ENCODE measurements around the gene PFKFB3.

The PFKFB3 gene

GRCh38 chr10:6214612-6215011, 11.9 kb downstream of the PFKFB3 start:
- Histone ChIP-seq H3K9me3 (ENCODE audit: control insufficient read depth, low read length) (no peaks in the 10 kb centered on the region), H3K27me3 (ENCODE audit: control insufficient read depth, insufficient read depth, low read length) (no peaks in the 10 kb centered on the region), H3K36me3 (ENCODE audit: control insufficient read depth, insufficient read depth, low read length) (no peaks in the 10 kb centered on the region), H3K79me2 (peaks cover 6% of the 10 kb centered on the region), H3K4me3 (ENCODE audit: low read depth, low read length) (no peak overlapping the region), H3K4me2 (ENCODE audit: low read length) (no peak overlapping the region), H2AFZ (no peak overlapping the region), H3K27ac (no peak overlapping the region), H3K9ac (no peak overlapping the region), H3K4me1 (no peaks in the 10 kb centered on the region)
- no peak for TF ChIP-seq CTCF (IDR thresholded peaks at IDR 0.05)

GRCh38 chr10:6215241-6215640, 12.5 kb downstream of the PFKFB3 start:
- Histone ChIP-seq H3K4me1 (no peaks in the 10 kb centered on the region), H3K79me2 (peaks cover 6% of the 10 kb centered on the region), H3K4me3 (ENCODE audit: low read depth, low read length) (no peak overlapping the region), H2AFZ (no peak overlapping the region), H3K9ac (no peak overlapping the region), H3K36me3 (ENCODE audit: control insufficient read depth, insufficient read depth, low read length) (no peaks in the 10 kb centered on the region), H3K4me2 (ENCODE audit: low read length) (no peak overlapping the region), H3K27ac (no peak overlapping the region), H3K9me3 (ENCODE audit: control insufficient read depth, low read length) (no peaks in the 10 kb centered on the region), H3K27me3 (ENCODE audit: control insufficient read depth, insufficient read depth, low read length) (no peaks in the 10 kb centered on the region)
- no peak for TF ChIP-seq CTCF (IDR thresholded peaks at IDR 0.05)

- Histone ChIP-seq H3K4me1 (no peaks in the 10 kb centered on the region), H3K36me3 (ENCODE audit: control insufficient read depth, insufficient read depth, low read length) (no peaks in the 10 kb centered on the region), H3K9ac (no peak overlapping the region), H3K79me2 (peaks cover 6% of the 10 kb centered on the region), H3K4me3 (ENCODE audit: low read depth, low read length) (no peak overlapping the region), H3K27ac (no peak overlapping the region), H3K27me3 (ENCODE audit: control insufficient read depth, insufficient read depth, low read length) (no peaks in the 10 kb centered on the region), H2AFZ (no peak overlapping the region), H3K9me3 (ENCODE audit: control insufficient read depth, low read length) (no peaks in the 10 kb centered on the region), H3K4me2 (ENCODE audit: low read length) (no peak overlapping the region)
- no peak for TF ChIP-seq CTCF (IDR thresholded peaks at IDR 0.05)
These were observed 13.2 kb downstream of the PFKFB3 start for GRCh38 chr10:6215683-6216484.

- H3K9ac ChIP-seq, result no peak overlapping the region
- H3K27me3 ChIP-seq (ENCODE audit: control insufficient read depth, insufficient read depth, low read length), result no peaks in the 10 kb centered on the region
- H3K36me3 ChIP-seq (ENCODE audit: control insufficient read depth, insufficient read depth, low read length), result no peaks in the 10 kb centered on the region
- no peaks in the 10 kb centered on the region for H3K4me1 ChIP-seq
- H3K4me2 ChIP-seq (ENCODE audit: low read length), result no peak overlapping the region
- no peak overlapping the region for H3K4me3 ChIP-seq (ENCODE audit: low read depth, low read length)
- no peak overlapping the region for H2AFZ ChIP-seq
- H3K79me2 ChIP-seq, result no peaks in the 10 kb centered on the region
- no peak for TF ChIP-seq CTCF (IDR thresholded peaks at IDR 0.05)
- H3K27ac ChIP-seq, result no peak overlapping the region
- H3K9me3 ChIP-seq (ENCODE audit: control insufficient read depth, low read length), result no peaks in the 10 kb centered on the region
These were observed 14.2 kb downstream of the PFKFB3 start for GRCh38 chr10:6216916-6217315.

- Histone ChIP-seq H3K36me3 (ENCODE audit: control insufficient read depth, insufficient read depth, low read length) (no peaks in the 10 kb centered on the region), H3K27me3 (ENCODE audit: control insufficient read depth, insufficient read depth, low read length) (no peaks in the 10 kb centered on the region), H3K27ac (no peak overlapping the region)
These were observed 14.9 kb downstream of the PFKFB3 start for GRCh38 chr10:6217611-6218010.

More at GRCh38 chr10:6217611-6218010, 14.9 kb downstream of the PFKFB3 start:
- TF ChIP-seq CTCF (IDR thresholded peaks at IDR 0.05), result no peak
- Histone ChIP-seq H3K4me2 (ENCODE audit: low read length) (no peak overlapping the region), H3K9ac (no peak overlapping the region), H3K79me2 (no peaks in the 10 kb centered on the region), H2AFZ (no peak overlapping the region), H3K9me3 (ENCODE audit: control insufficient read depth, low read length) (no peaks in the 10 kb centered on the region), H3K4me3 (ENCODE audit: low read depth, low read length) (no peak overlapping the region), H3K4me1 (no peaks in the 10 kb centered on the region)
